ENCODE measurements around the gene SERINC3. TPM values are rescaled to one million over a fixed set of nuclear protein-coding genes. Genes with fewer than 3 reads are reported as not detected.

SERINC3 gene
- total and polyA plus RNA-seq, 2 of the 13 experiments (the other 11 are each of a cell fraction or from before 2014, with no cell fraction given), result 82.0 to 226 TPM

GRCh38 chr20:44521484-44522481, at the start of gene SERINC3 (continued):
- TF ChIP-seq, protein P1, sequence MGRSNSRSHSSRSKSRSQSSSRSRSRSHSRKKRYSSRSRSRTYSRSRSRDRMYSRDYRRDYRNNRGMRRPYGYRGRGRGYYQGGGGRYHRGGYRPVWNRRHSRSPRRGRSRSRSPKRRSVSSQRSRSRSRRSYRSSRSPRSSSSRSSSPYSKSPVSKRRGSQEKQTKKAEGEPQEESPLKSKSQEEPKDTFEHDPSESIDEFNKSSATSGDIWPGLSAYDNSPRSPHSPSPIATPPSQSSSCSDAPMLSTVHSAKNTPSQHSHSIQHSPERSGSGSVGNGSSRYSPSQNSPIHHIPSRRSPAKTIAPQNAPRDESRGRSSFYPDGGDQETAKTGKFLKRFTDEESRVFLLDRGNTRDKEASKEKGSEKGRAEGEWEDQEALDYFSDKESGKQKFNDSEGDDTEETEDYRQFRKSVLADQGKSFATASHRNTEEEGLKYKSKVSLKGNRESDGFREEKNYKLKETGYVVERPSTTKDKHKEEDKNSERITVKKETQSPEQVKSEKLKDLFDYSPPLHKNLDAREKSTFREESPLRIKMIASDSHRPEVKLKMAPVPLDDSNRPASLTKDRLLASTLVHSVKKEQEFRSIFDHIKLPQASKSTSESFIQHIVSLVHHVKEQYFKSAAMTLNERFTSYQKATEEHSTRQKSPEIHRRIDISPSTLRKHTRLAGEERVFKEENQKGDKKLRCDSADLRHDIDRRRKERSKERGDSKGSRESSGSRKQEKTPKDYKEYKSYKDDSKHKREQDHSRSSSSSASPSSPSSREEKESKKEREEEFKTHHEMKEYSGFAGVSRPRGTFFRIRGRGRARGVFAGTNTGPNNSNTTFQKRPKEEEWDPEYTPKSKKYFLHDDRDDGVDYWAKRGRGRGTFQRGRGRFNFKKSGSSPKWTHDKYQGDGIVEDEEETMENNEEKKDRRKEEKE (IDR thresholded peaks at IDR 0.05), result no peak
- no peak for TF ChIP-seq SMAD9 (CRISPR knock-in tag; IDR thresholded peaks at IDR 0.05)
- peak; percentile 89 for TF ChIP-seq RFXAP (CRISPR knock-in tag; IDR thresholded peaks at IDR 0.05; ENCODE audit: borderline replicate concordance)
- 0 out of 2 replicates have a peak, but pooled peaks have one; percentile 19 for TF ChIP-seq NFE2 (CRISPR knock-in tag; IDR thresholded peaks at IDR 0.05)
- TF ChIP-seq HNF4A (CRISPR knock-in tag; IDR thresholded peaks at IDR 0.05), result peak; percentile 28; the same call in 1 of the 2 replicates
- TF ChIP-seq ZNF431 (CRISPR knock-in tag; IDR thresholded peaks at IDR 0.05; ENCODE audit: borderline replicate concordance, low read depth), result peak; percentile 61; the same call in 1 of the 2 replicates
- no peak for TF ChIP-seq GRHL1 (CRISPR knock-in tag; conservative IDR thresholded peaks at IDR 0.05)
- no peak; the same call in 1 of the 2 replicates for TF ChIP-seq ZXDC (CRISPR knock-in tag; IDR thresholded peaks at IDR 0.05)
- TF ChIP-seq ZBTB14 (CRISPR knock-in tag; IDR thresholded peaks at IDR 0.05), result peak; percentile 54; the same call in 1 of the 2 replicates
- peak; percentile 70 for TF ChIP-seq RFX5 (IDR thresholded peaks at IDR 0.05; ENCODE audit: low read depth, low read length)
- TF ChIP-seq TRIM24 (CRISPR knock-in tag; IDR thresholded peaks at IDR 0.05), result no peak
- TF ChIP-seq ZNF136 (CRISPR knock-in tag; IDR thresholded peaks at IDR 0.05; ENCODE audit: low read depth), result no peak; the same call in 1 of the 2 replicates
- peak; percentile 97 for TF ChIP-seq ZFP91 (CRISPR knock-in tag; IDR thresholded peaks at IDR 0.05; ENCODE audit: borderline replicate concordance)
- TF ChIP-seq HIVEP1 (CRISPR knock-in tag; IDR thresholded peaks at IDR 0.05), result peak; percentile 97
- TF ChIP-seq FOXJ3 (CRISPR knock-in tag; IDR thresholded peaks at IDR 0.05; ENCODE audit: borderline replicate concordance), result peak; percentile 86
- no peak for TF ChIP-seq ZNF3 (CRISPR knock-in tag; IDR thresholded peaks at IDR 0.05)
- TF ChIP-seq PAX8 (CRISPR knock-in tag; IDR thresholded peaks at IDR 0.05; ENCODE audit: borderline replicate concordance), result peak; percentile 98; the same call in 1 of the 2 replicates
